ENCODE results near the gene GRIP1. TPM values are rescaled to one million over a fixed set of nuclear protein-coding genes. Genes with fewer than 3 reads are reported as not detected.

Gene GRIP1
- total and polyA plus RNA-seq, 10 of the 15 experiments (the other 5 are each of a cell fraction or from before 2014, with no cell fraction given): 0.05 to 0.85 (median 0.50) TPM; not detected in 7

GRCh38 chr12:66392266-66392915 lies 286.5 kb downstream of the GRIP1 start:
- no peak for FAIRE-seq
- Histone ChIP-seq H3K4me1 (ENCODE audit: control insufficient read depth, insufficient read depth, low read length) (no peaks in the 10 kb centered on the region), H3K36me3 (ENCODE audit: control insufficient read depth in 2 of 2, insufficient read depth in 2 of 2, low read length in 1 of 2) (no peaks in the 10 kb centered on the region), H3K27me3 (replicated peaks in 1 of 2; ENCODE audit: control insufficient read depth in 2 of 2, insufficient read depth in 2 of 2, low read length in 1 of 2) (no peaks in the 10 kb centered on the region; a peak in 1 of 4 replicates), H3K4me2 (ENCODE audit: control insufficient read depth, insufficient read depth) (no peak overlapping the region), H3K9ac (ENCODE audit: control insufficient read depth, insufficient read depth, low read length) (no peak overlapping the region), H4K20me1 (ENCODE audit: control insufficient read depth, insufficient read depth) (no peaks in the 10 kb centered on the region), H3K27ac (ENCODE audit: control insufficient read depth, insufficient read depth) (no peak overlapping the region), H2AFZ (ENCODE audit: control insufficient read depth, low read depth, low read length) (no peak overlapping the region), H3K4me3 (no peak overlapping the region), H3K9me3 (replicated peaks; ENCODE audit: control insufficient read depth, insufficient read depth, low read length) (no peaks in the 10 kb centered on the region), H3K79me2 (ENCODE audit: control insufficient read depth, insufficient read depth, low read length) (no peaks in the 10 kb centered on the region)
- no peak for ATAC-seq
- ChIA-PET RAD21 (ENCODE audit: unreplicated experiment) (no interaction called here), CTCF (no interaction called here), POLR2A (no interaction called here), SMC1A (ENCODE audit: uncharacterized antibody, unreplicated experiment) (interaction anchor here (1.8 kb wide), 1 partner anchor 8 kb away, joined by 4 read pairs; no protein-coding TSS in a partner anchor)
- intact Hi-C loops (cut with micrococcal nuclease; ENCODE audit: unreplicated experiment) (no loop called here), in situ Hi-C loops (cut with MboI) (no loop called here)
- no TSS peak for BruUV-seq (replicated peaks)
- DNase-seq (ENCODE audit: low read depth, low spot score): no peak
- 33% methylated on average over 6 of the region's 6 CpGs for WGBS (ENCODE audit: insufficient coverage, insufficient replicate concordance, low lambda C conversion rate, missing lambda C conversion rate)
- TF ChIP-seq, protein P1, sequence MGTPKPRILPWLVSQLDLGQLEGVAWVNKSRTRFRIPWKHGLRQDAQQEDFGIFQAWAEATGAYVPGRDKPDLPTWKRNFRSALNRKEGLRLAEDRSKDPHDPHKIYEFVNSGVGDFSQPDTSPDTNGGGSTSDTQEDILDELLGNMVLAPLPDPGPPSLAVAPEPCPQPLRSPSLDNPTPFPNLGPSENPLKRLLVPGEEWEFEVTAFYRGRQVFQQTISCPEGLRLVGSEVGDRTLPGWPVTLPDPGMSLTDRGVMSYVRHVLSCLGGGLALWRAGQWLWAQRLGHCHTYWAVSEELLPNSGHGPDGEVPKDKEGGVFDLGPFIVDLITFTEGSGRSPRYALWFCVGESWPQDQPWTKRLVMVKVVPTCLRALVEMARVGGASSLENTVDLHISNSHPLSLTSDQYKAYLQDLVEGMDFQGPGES (IDR thresholded peaks at IDR 0.05): no peak
- no peak for TF ChIP-seq TARDBP (IDR thresholded peaks at IDR 0.05; ENCODE audit: borderline replicate concordance)
- no peak for TF ChIP-seq KLF5 (IDR thresholded peaks at IDR 0.05; ENCODE audit: partially characterized antibody)
- TF ChIP-seq ASH2L (IDR thresholded peaks at IDR 0.05; ENCODE audit: borderline replicate concordance, low read depth): no peak
- TF ChIP-seq, protein P2, sequence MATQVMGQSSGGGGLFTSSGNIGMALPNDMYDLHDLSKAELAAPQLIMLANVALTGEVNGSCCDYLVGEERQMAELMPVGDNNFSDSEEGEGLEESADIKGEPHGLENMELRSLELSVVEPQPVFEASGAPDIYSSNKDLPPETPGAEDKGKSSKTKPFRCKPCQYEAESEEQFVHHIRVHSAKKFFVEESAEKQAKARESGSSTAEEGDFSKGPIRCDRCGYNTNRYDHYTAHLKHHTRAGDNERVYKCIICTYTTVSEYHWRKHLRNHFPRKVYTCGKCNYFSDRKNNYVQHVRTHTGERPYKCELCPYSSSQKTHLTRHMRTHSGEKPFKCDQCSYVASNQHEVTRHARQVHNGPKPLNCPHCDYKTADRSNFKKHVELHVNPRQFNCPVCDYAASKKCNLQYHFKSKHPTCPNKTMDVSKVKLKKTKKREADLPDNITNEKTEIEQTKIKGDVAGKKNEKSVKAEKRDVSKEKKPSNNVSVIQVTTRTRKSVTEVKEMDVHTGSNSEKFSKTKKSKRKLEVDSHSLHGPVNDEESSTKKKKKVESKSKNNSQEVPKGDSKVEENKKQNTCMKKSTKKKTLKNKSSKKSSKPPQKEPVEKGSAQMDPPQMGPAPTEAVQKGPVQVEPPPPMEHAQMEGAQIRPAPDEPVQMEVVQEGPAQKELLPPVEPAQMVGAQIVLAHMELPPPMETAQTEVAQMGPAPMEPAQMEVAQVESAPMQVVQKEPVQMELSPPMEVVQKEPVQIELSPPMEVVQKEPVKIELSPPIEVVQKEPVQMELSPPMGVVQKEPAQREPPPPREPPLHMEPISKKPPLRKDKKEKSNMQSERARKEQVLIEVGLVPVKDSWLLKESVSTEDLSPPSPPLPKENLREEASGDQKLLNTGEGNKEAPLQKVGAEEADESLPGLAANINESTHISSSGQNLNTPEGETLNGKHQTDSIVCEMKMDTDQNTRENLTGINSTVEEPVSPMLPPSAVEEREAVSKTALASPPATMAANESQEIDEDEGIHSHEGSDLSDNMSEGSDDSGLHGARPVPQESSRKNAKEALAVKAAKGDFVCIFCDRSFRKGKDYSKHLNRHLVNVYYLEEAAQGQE (IDR thresholded peaks at IDR 0.05; ENCODE audit: low read depth, low read length): no peak
- TF ChIP-seq EED (IDR thresholded peaks at IDR 0.05; ENCODE audit: low read depth): no peak
- no peak for TF ChIP-seq EZH2 (IDR thresholded peaks at IDR 0.05; ENCODE audit: borderline replicate concordance, control insufficient read depth, low read depth, low read length)
- no peak for TF ChIP-seq CHD2 (IDR thresholded peaks at IDR 0.05; ENCODE audit: borderline replicate concordance, low read depth, low read length)
- no peak for TF ChIP-seq NRF1 (conservative IDR thresholded peaks at IDR 0.05; ENCODE audit: low read depth, low read length)
- TF ChIP-seq NFYB (IDR thresholded peaks at IDR 0.05; ENCODE audit: insufficient read depth, low read depth, low read length): no peak
- TF ChIP-seq CUX1 (IDR thresholded peaks at IDR 0.05; ENCODE audit: insufficient replicate concordance, low read depth, low read length): no peak
- no peak for TF ChIP-seq ESRRA (IDR thresholded peaks at IDR 0.05; ENCODE audit: low read length)

Data from GM12878 (cell line).